Central memory CD8-positive, alpha-beta T cell (primary cell): ENCODE results near the gene FN3K.

Experiments used
- ATAC-seq: fragments of 150-1000 bp; cut with Tn5 transposase; replicated peaks from 2 replicates; pipeline ENCODE4 v1.10.0; 2022; ENCODE audit warnings: mild to moderate bottlenecking, moderate FRiP score, moderate number of reproducible peaks; ENCODE audit not compliant: poor library complexity, severe bottlenecking; ENCODE audit errors: extremely low read depth
- DNase-seq, 2 donors: peaks; one replicate each; pipeline ENCODE4 v3.0.0; 2021; ENCODE audit warnings: low spot score in 2 of 2
- H3K27ac Mint-ChIP-seq: one replicate; pipeline ENCODE4 v1.8.0; 2022; ENCODE audit warnings: low read depth, mild to moderate bottlenecking, moderate library complexity, mixed read lengths
- H3K27me3 Mint-ChIP-seq: one replicate; pipeline ENCODE4 v1.8.0; 2022; ENCODE audit warnings: mixed read lengths
- H3K36me3 Mint-ChIP-seq: one replicate; pipeline ENCODE4 v1.8.0; 2022; ENCODE audit warnings: mild to moderate bottlenecking, moderate library complexity, mixed read lengths; ENCODE audit not compliant: insufficient read depth
- H3K4me1 Mint-ChIP-seq: one replicate; pipeline ENCODE4 v1.8.0; 2022; ENCODE audit warnings: mixed read lengths
- H3K4me3 Mint-ChIP-seq: one replicate; pipeline ENCODE4 v1.8.0; 2022; ENCODE audit warnings: mild to moderate bottlenecking, moderate library complexity, mixed read lengths
- H3K9me3 Mint-ChIP-seq: one replicate; pipeline ENCODE4 v1.8.0; 2022; ENCODE audit warnings: mixed read lengths

FN3K gene

DNA sequence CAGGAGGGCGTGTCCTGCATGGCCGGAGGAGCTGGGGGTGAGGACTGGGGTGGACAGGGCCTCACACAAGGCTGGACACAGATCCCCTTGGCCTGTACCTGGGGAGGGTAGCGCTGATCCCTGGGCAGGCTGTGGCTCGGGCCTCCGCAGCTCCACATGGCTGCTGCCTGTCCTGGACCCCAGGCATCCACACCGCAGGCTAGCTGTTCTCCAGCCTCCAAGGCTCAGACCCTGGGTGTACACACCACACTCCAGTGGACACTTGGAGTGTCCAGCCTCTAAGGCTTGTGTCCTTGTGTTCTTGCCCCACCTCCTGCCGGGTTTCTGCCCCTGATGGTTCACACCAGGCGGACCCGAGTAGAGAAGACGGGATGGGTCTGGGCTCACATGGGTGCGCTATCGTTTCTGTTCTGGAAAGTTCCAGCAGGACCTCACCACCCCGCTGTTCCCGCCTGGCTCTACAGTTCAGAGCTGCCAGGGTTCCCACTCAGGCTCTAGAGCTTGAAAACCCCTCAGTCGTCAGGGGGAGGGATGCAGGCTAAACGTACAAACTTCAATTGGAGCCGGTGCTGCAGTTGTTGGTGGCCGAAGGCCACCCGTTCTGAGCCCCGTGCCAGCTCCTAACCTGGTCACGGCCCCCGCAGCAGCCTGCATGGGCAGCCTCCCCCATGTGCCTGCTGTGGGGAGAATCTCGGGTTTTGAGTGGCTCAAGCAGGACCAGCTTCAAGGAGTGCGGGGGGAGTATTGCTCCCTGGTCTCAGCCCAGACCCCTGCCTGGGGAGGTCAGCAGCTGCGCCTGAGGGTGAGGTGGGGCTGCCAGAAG, 25.5 kb upstream of the FN3K start:
- Mint-ChIP-seq H3K27me3 (no peaks in the 10 kb centered on the region), H3K9me3 (no peaks in the 10 kb centered on the region), H3K27ac (no peak overlapping the region), H3K4me1 (no peaks in the 10 kb centered on the region), H3K4me3 (no peak overlapping the region), H3K36me3 (peaks cover 2% of the 10 kb centered on the region)
- no peak for ATAC-seq
- DNase-seq = no peak

DNA sequence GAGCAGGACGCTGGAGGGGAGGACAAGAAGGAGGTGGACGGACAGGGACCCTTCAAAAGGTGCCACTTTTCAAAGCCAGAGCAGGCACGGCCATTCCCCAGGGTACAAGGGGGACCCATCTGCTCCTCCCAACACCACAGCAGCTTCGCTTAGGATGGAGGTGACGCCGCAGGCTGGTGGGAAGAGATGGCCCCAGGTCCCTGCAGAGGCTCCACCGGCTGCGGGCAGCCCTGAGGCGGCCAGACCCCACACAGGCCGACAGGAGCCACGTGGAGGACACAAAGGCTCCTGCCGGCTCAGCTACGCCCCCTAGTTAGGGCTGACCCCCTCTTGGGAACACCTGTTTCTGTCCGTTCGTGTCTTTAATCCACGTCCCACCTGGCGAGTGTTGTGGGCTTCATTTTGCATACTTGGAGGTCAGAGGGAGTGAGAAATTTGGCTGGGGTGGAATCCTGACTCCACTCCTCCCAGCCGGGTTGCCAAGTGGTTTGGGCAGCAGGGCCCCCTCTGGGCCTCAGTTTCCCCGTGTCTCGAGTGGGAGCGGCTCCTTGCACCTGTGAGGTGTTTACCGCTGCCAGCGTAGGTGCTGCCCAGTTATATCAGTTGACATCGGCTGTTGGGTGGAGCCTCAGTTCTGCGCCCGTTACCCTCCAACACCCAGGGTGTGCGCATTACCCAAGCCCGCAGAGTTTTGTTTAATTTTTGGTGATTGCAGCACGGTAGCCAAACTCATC, 24.7 kb upstream of the FN3K start:
- Mint-ChIP-seq H3K27ac (no peak overlapping the region), H3K36me3 (peaks cover 2% of the 10 kb centered on the region), H3K27me3 (no peaks in the 10 kb centered on the region), H3K4me3 (no peak overlapping the region), H3K4me1 (no peaks in the 10 kb centered on the region), H3K9me3 (no peaks in the 10 kb centered on the region)
- no peak for ATAC-seq
- no peak for DNase-seq

DNA sequence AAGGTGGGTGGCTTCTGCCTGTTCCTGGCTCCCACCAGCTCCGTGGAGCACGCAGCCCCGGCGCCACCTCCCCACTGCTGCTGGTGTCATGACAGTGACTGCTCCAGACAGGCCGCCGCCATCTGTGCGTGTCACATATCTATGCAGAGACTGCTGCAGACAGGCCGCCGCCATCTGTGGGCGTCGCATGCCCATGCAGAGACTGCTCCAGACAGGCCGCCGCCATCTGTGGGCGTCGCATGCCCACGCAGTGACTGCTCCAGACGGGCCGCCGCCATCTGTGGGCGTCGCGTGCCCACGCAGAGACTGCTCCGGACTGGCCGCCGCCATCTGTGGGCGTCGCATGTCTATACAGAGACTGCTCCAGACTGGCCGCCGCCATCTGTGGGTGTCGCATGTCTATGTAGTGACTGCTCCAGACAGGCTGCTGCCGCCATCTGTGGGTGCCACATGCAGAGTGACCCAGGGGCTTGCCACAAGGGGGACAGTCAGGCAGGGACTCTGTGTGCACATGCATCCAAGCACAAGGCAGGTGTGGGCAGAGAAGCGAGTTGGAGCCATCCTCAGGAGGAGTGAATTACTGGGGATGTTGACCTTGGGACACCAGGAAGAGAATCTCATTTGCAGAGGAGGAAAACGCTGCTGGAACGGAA, 22.2 kb upstream of the FN3K start:
- H3K27ac Mint-ChIP-seq = no peak overlapping the region
- no peak overlapping the region for H3K4me3 Mint-ChIP-seq
- H3K4me1 Mint-ChIP-seq = peaks cover 12% of the 10 kb centered on the region
- DNase-seq = no peak
- no peaks in the 10 kb centered on the region for H3K9me3 Mint-ChIP-seq
- H3K36me3 Mint-ChIP-seq = peaks cover 2% of the 10 kb centered on the region
- H3K27me3 Mint-ChIP-seq = no peaks in the 10 kb centered on the region
- ATAC-seq = no peak

DNA sequence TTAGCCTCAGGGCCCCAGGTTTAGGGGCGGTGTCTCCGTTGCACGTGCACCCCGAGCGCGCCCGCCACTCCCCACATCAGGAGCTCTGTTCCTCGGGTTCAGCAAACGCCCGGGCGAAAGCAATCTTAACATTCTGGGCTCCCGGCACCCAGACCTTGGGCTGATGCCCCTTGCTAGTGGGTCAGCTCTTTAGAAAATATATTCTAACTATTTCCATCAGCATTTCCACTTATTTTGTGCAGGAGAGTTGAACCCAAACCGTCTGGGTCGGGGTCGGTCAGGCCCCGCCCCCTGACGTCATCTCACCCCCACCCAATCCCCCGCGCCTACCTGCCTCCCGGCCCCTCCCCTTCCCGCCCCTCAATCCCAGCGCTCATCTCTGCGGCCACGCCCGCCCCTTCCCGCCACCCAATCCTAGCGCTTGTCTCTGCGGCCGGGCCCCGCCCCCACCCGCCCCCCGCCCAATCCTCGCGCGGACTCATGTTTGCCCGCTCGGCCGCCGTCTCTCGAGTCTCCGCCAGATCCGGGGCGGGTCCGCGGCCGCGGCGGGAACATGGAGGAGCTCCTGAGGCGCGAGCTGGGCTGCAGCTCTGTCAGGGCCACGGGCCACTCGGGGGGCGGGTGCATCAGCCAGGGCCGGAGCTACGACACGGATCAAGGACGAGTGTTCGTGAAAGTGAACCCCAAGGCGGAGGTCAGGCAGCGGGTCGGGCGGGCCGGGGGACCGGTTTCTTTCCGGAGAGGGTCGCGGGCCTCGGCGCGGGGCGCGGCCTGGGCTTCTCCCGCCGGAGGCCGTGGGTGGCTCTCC, 19.0 kb upstream of the FN3K start, which contains the start of gene FN3KRP:
TSS of gene FN3KRP (plus strand) at position 504 of the 808 bp plus-strand sequence. CDS start at position 554, 50 bp downstream.
- peak within 1 kb of the TSS; percentile 93 for H3K4me3 Mint-ChIP-seq
- DNase-seq (peak; percentile 69 to 80), ATAC-seq (peak; percentile 94)
- peak within 1 kb of the TSS; percentile 49 for H3K27ac Mint-ChIP-seq
- H3K27me3 Mint-ChIP-seq = no peaks in the 10 kb centered on the region
- H3K9me3 Mint-ChIP-seq = no peaks in the 10 kb centered on the region
- peaks cover 13% of the 10 kb centered on the region for H3K4me1 Mint-ChIP-seq
- peaks cover 19% of the 10 kb centered on the region for H3K36me3 Mint-ChIP-seq

DNA sequence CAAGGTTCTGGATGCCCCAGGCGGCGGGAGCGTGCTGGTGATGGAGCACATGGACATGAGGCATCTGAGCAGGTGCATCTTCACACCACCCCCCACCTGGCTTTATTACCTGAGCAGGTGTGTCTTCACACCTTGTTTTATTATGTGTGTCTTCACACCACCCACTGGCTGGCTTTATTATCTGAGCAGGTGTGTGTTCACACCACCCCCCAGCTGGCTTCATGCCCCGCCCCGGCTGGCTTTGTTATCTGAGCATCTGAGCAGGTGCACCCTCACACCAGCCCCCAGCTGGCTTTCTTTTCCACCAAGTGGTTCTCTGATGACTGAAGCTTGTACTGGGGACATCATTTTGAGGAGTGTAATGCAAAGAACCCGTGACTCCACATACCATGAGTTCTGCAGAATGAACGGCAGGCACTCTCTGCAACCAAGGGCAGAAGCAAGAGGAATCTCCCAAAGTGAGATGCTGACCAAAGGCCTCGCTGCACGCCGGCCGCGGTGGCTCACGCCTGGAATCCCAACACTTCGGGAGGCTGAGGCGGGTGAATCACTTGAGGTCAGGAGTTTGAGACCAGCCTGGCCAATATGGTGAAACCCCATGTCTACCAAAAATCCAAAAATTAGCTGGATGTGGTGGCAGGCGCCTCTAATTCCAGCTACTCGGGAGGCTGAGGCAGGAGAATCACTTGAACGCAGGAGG, 16.3 kb upstream of the FN3K start:
- H3K9me3 Mint-ChIP-seq = no peaks in the 10 kb centered on the region
- peaks cover 13% of the 10 kb centered on the region for H3K4me1 Mint-ChIP-seq
- DNase-seq (no peak), ATAC-seq (no peak)
- H3K4me3 Mint-ChIP-seq = no peak overlapping the region
- no peak overlapping the region for H3K27ac Mint-ChIP-seq
- H3K36me3 Mint-ChIP-seq = peaks cover 28% of the 10 kb centered on the region
- no peaks in the 10 kb centered on the region for H3K27me3 Mint-ChIP-seq

DNA sequence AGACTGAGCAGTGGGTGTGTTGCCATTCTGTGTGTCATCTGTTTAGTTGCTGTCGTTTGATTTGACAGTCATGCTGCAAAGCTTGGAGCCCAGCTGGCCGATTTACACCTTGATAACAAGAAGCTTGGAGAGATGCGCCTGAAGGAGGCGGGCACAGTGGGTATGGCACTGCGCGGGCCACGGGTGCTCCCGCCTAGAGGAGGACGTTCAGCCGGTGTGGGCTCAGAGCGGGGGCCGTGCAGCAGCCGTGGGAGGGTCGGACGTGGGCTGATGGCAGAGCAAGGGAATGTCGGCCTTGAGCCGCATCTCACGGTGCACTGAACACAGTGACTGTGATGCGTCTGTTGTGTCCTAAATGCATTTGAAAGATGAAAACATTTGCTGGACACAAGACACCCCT, 15.2 kb upstream of the FN3K start:
- Mint-ChIP-seq H3K4me1 (peaks cover 13% of the 10 kb centered on the region), H3K36me3 (peaks cover 28% of the 10 kb centered on the region), H3K27me3 (no peaks in the 10 kb centered on the region), H3K9me3 (no peaks in the 10 kb centered on the region), H3K27ac (no peak overlapping the region), H3K4me3 (no peak overlapping the region)
- ATAC-seq (no peak), DNase-seq (no peak)

DNA sequence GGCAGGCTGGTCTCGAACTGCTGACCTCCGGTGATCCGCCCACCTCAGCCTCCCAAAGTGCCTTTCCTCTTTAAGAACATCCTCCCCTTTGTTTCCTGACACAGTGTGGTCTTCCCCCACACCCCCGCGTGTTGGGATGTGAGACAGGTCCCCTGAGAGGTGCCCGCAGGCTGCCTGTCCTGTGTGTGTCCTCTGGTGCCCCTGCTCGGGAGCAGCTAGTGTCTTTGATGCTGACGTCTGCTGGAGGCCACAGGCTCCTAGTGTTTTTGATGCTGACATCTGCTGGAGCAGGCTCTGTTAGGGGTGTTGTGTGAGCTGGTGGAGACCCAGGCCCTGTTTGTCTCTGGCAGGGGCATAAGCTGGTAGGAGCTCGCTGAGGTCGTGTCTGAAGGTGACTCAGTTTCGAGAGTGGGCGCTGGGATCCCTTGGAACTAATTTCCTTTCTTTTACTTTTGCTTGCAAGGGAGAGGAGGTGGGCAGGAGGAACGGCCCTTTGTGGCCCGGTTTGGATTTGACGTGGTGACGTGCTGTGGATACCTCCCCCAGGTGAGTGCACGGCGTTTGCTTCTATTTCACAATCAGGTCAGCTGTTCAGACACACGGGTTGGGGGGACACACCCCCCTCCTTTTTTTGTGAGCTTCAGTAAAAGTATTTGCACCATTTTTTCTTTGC, 12.9 kb upstream of the FN3K start:
- ATAC-seq = no peak
- Mint-ChIP-seq H3K27ac (no peak overlapping the region), H3K27me3 (no peaks in the 10 kb centered on the region), H3K36me3 (peaks cover 35% of the 10 kb centered on the region), H3K4me3 (no peak overlapping the region), H3K4me1 (peaks cover 8% of the 10 kb centered on the region), H3K9me3 (no peaks in the 10 kb centered on the region)
- DNase-seq = no peak

DNA sequence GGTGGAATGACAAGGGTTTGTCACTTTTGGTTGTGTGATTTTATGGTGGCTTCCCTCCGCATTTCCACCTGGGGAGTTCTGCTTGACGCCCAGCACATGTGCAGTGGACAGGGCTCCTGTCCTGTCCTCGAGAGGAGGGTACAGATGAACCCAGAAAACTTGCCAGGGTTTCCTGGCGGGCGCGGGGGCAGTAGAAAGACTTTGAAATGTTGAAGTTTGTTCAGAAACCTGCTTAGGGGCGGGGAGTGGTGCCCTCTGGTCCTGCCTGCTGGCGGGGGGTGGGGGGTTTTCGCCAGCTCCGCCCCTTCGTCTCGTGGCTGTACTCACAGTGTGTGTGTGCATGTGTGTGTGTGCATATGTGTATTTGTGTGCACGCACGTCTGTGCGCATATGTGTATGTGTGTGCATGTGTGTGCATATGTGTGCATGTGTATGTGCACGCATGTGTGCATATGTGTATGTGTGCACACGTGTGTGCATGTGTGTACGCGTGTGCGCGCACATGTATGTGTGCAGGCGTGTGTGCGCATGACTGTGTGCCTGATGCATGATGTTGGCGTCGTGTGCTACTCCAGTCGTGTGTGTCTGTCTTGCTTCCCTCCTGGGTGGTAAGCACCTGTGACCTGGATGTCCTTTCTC, 12.1 kb upstream of the FN3K start:
- ATAC-seq (no peak), DNase-seq (no peak)
- no peaks in the 10 kb centered on the region for H3K9me3 Mint-ChIP-seq
- H3K27ac Mint-ChIP-seq = no peak overlapping the region
- H3K4me3 Mint-ChIP-seq = no peak overlapping the region
- no peaks in the 10 kb centered on the region for H3K27me3 Mint-ChIP-seq
- H3K36me3 Mint-ChIP-seq = peaks cover 40% of the 10 kb centered on the region
- H3K4me1 Mint-ChIP-seq = peaks cover under 1% of the 10 kb centered on the region

DNA sequence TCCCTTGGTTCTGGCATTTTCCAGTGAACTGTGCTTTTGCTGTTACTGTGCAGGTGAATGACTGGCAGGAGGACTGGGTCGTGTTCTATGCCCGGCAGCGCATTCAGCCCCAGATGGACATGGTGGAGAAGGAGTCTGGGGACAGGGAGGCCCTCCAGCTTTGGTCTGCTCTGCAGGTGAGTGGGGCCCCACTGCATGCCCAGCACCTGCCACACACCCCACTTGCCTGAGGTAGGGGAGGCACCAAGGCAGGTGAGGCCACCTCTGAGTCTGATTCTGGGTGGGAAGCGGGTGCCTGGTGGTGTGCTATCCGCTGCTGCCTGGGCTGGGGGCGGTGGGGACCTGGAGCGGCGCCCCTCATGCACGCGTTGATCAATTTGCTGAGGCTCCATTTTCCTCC, 9.0 kb upstream of the FN3K start:
- Mint-ChIP-seq H3K4me1 (no peaks in the 10 kb centered on the region), H3K27ac (no peak overlapping the region), H3K4me3 (no peak overlapping the region), H3K9me3 (no peaks in the 10 kb centered on the region), H3K27me3 (no peaks in the 10 kb centered on the region), H3K36me3 (peaks cover 24% of the 10 kb centered on the region)
- ATAC-seq (no peak), DNase-seq (no peak)

DNA sequence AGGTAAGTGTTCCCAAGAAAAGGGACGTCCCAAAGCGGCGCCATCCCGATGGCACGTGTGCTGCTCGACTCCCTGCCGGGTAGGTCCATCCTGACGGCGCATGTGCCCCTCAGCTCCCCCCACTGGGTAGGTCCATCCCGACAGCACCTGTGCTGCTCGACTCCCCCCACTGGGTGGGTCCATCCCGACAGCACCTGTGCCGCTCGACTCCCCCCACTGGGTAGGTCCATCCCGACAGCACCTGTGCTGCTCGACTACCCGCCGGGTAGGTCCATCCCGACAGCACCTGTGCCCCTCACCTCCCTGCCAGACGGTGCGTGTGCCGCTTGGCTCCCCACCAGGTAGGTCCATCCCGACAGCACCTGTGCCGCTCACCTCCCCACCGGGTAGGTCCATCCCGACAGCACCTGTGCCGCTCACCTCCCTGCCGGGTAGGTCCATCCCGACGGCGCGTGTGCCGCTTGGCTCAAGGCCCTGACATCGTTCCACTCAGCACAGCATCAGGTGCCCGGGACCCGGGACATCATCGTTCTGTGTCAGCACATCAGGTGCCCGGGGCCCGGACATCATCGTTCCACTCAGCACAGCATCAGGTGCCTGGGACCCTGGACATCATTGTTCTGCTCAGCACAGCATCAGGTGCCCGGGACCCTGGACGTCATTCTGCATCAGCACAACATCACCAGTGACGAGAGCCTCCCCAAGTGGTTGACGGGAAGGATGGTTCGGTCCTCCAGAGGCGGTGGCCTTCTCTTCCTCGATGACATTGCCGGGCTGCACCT, 5.7 kb upstream of the FN3K start:
- DNase-seq (no peak), ATAC-seq (no peak)
- Mint-ChIP-seq H3K27ac (no peak overlapping the region), H3K9me3 (peaks cover 8% of the 10 kb centered on the region), H3K4me3 (no peak overlapping the region), H3K36me3 (peaks cover 17% of the 10 kb centered on the region), H3K27me3 (no peaks in the 10 kb centered on the region), H3K4me1 (no peaks in the 10 kb centered on the region)
